PC-3 (cell line): ENCODE results near the gene OPRD1. TPM values are rescaled to one million over a fixed set of nuclear protein-coding genes. Genes with fewer than 3 reads are reported as not detected.

ENCODE experiments used
- ATAC-seq: fragments of 200-7000 bp; cut with Tn5 transposase; 2 replicates; pipeline ENCODE4 v1.9.1; 2020; ENCODE audit warnings: mild to moderate bottlenecking, moderate library complexity
- BruUV-seq: library from RNA; stranded (reverse); fragments of 400-500 nt; replicated peaks from 2 replicates; lab custom pipeline; 2021; lab: Mats Ljungman, UMichigan
- CTCF ChIA-PET: fragments of 300-600 bp; sonication (Branson Sonifier 250); formaldehyde crosslinking; loops from one replicate; lab custom pipeline; 2022; ENCODE audit warnings: antibody characterized with exemption; lab: Charles Lee
- POLR2A ChIA-PET: fragments of 300-600 bp; sonication (Branson Sonifier 250); formaldehyde crosslinking; loops from one replicate; lab custom pipeline; 2022; ENCODE audit warnings: antibody characterized with exemption; ENCODE audit not compliant: unreplicated experiment; lab: Charles Lee
- DNase-seq: peaks from one replicate; pipeline ENCODE4 v3.0.0-alpha.2; 2015
- H2AFZ ChIP-seq: fragments of 300-600 bp; sonication (generic); 2 replicates; pipeline ENCODE4 v1.6.0; 2016; ENCODE audit warnings: antibody characterized with exemption, low read length
- H3F3A ChIP-seq: fragments of 300-600 bp; sonication (generic); one replicate; pipeline ENCODE4 v1.6.0; 2017; ENCODE audit warnings: antibody characterized with exemption, low read length, control low read depth, mild to moderate bottlenecking; ENCODE audit not compliant: unreplicated experiment
- H3K27ac ChIP-seq: fragments of 300-600 bp; sonication (generic); 2 replicates; pipeline ENCODE4 v1.5.1; 2016; ENCODE audit warnings: mild to moderate bottlenecking, low read length
- H3K27me3 ChIP-seq: fragments of 300-600 bp; sonication (generic); 2 replicates; pipeline ENCODE4 v1.6.1; 2016; ENCODE audit warnings: low read length, mixed read lengths
- H3K36me3 ChIP-seq: fragments of 300-600 bp; sonication (generic); 2 replicates; pipeline ENCODE4 v1.6.1; 2016; ENCODE audit warnings: low read depth, mixed run types, low read length, mixed read lengths
- H3K4me1 ChIP-seq: fragments of 300-600 bp; sonication (generic); 2 replicates; pipeline ENCODE4 v1.5.1; 2016; ENCODE audit warnings: low read length; ENCODE audit not compliant: insufficient read depth
- H3K4me2 ChIP-seq: fragments of 300-600 bp; sonication (generic); 2 replicates; pipeline ENCODE4 v1.6.0; 2016; ENCODE audit warnings: low read length
- H3K4me3 ChIP-seq: fragments of 300-600 bp; sonication (generic); 2 replicates; pipeline ENCODE4 v1.5.1; 2016; ENCODE audit warnings: mild to moderate bottlenecking, low read length, mixed read lengths
- H3K79me2 ChIP-seq: fragments of 300-600 bp; sonication (generic); 2 replicates; pipeline ENCODE4 v1.6.1; 2017; ENCODE audit warnings: low read length, mixed read lengths
- H3K9ac ChIP-seq: fragments of 300-600 bp; sonication (generic); 2 replicates; pipeline ENCODE4 v1.6.0; 2016; ENCODE audit warnings: mild to moderate bottlenecking, low read length
- H3K9me2 ChIP-seq: fragments of 300-600 bp; sonication (generic); replicated peaks from 2 replicates; pipeline ENCODE4 v1.6.1; 2016; ENCODE audit warnings: mixed run types, low read length, mixed read lengths
- H3K9me3 ChIP-seq: fragments of 300-600 bp; sonication (generic); 2 replicates; pipeline ENCODE4 v1.6.1; 2016; ENCODE audit warnings: low read length, mixed read lengths
- H4K20me1 ChIP-seq: fragments of 300-600 bp; sonication (generic); 2 replicates; pipeline ENCODE4 v1.6.1; 2016; ENCODE audit warnings: low read length, mixed read lengths
- EZH2 ChIP-seq: fragments of 300-600 bp; sonication (generic); IDR thresholded peaks from one replicate; pipeline ENCODE4 v1.6.1; 2017; ENCODE audit warnings: antibody characterized with exemption, mild to moderate bottlenecking, low read length; ENCODE audit not compliant: unreplicated experiment
- EZH2phosphoT487 ChIP-seq: fragments of 300-600 bp; sonication (generic); IDR thresholded peaks from 2 replicates; pipeline ENCODE4 v1.6.1; 2018; ENCODE audit warnings: mild to moderate bottlenecking, antibody characterized with exemption, low read length, borderline replicate concordance
- intact Hi-C: fragments of 100-400 bp; cut with micrococcal nuclease; formaldehyde crosslinking; loops from 2 replicates; pipeline ENCODE4 v1.9.0; 2023
- total RNA-seq: library from RNA; depleted of rRNA; stranded (reverse); fragments of >200 nt; gene quantifications from 2 replicates; pipeline ENCODE4 v1.2.3, GENCODE V29; 2014
- TF ChIP-seq, protein P1 (sequence below): fragments of 300-600 bp; sonication (generic); conservative IDR thresholded peaks from 2 replicates; pipeline ENCODE4 v1.5.1; 2017; ENCODE audit warnings: antibody characterized with exemption, low read depth, mild to moderate bottlenecking, low read length

Gene OPRD1
- total RNA-seq, 1 experiment from 2014 or later = not detected

GRCh38 chr1:28779751-28780408 lies 32.1 kb upstream of the OPRD1 start:
- DNase-seq (no peak), ATAC-seq (no peak)
- no peak overlapping the region for H3K9ac ChIP-seq
- no peaks in the 10 kb centered on the region for H3K4me1 ChIP-seq
- H3K9me3 ChIP-seq = no peaks in the 10 kb centered on the region
- no peaks in the 10 kb centered on the region for H3F3A ChIP-seq
- H2AFZ ChIP-seq = no peak overlapping the region
- ChIA-PET POLR2A (no interaction called here), CTCF (interaction anchor here (0.6 kb wide), 1 partner anchor 137 kb away, joined by 22 read pairs; no protein-coding TSS in a partner anchor)
- H3K79me2 ChIP-seq = no peaks in the 10 kb centered on the region
- H3K4me2 ChIP-seq = no peak overlapping the region
- H3K27ac ChIP-seq = no peak overlapping the region
- H3K9me2 ChIP-seq = no peaks in the 10 kb centered on the region
- no TSS peak for BruUV-seq
- no peaks in the 10 kb centered on the region for H3K36me3 ChIP-seq
- no peak for TF ChIP-seq EZH2phosphoT487
- TF ChIP-seq EZH2 = no peak
- TF ChIP-seq, protein P1, sequence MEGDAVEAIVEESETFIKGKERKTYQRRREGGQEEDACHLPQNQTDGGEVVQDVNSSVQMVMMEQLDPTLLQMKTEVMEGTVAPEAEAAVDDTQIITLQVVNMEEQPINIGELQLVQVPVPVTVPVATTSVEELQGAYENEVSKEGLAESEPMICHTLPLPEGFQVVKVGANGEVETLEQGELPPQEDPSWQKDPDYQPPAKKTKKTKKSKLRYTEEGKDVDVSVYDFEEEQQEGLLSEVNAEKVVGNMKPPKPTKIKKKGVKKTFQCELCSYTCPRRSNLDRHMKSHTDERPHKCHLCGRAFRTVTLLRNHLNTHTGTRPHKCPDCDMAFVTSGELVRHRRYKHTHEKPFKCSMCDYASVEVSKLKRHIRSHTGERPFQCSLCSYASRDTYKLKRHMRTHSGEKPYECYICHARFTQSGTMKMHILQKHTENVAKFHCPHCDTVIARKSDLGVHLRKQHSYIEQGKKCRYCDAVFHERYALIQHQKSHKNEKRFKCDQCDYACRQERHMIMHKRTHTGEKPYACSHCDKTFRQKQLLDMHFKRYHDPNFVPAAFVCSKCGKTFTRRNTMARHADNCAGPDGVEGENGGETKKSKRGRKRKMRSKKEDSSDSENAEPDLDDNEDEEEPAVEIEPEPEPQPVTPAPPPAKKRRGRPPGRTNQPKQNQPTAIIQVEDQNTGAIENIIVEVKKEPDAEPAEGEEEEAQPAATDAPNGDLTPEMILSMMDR = no peak
- H3K4me3 ChIP-seq = no peak overlapping the region
- H3K27me3 ChIP-seq = no peaks in the 10 kb centered on the region
- no peaks in the 10 kb centered on the region for H4K20me1 ChIP-seq
- intact Hi-C loops = no loop called here

DNA sequence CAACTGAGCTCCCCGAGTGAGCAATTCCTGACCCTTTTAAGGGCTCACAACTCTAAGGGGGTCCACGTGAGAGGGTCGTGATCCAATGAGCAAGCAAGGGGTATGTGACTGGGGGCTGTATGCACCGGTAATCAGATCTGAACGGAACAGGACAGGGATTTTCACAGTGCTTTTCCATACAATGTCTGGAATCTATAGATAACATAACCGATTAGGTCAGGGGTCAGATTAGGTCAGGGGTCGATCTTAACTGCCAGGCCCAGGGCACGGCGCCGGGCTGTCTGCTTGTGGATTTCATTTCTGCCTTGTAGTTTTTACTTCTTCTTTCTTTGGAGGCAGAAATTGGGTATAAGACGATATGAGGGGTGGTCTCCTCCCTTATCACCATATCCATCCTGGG lies 30.7 kb upstream of the OPRD1 start:
- Histone ChIP-seq H4K20me1 (no peaks in the 10 kb centered on the region), H3F3A (no peaks in the 10 kb centered on the region), H3K4me2 (no peak overlapping the region), H3K9me2 (no peaks in the 10 kb centered on the region), H3K9me3 (no peaks in the 10 kb centered on the region), H2AFZ (no peak overlapping the region), H3K4me1 (no peaks in the 10 kb centered on the region), H3K36me3 (no peaks in the 10 kb centered on the region), H3K27ac (no peak overlapping the region), H3K79me2 (no peaks in the 10 kb centered on the region), H3K4me3 (no peak overlapping the region), H3K27me3 (no peaks in the 10 kb centered on the region), H3K9ac (no peak overlapping the region)
- TF ChIP-seq EZH2 = no peak
- TF ChIP-seq, protein P1 = no peak
- no peak for TF ChIP-seq EZH2phosphoT487
- ATAC-seq (no peak), DNase-seq (no peak)
- ChIA-PET POLR2A (no interaction called here), CTCF (no interaction called here)
- BruUV-seq = no TSS peak
- intact Hi-C loops = no loop called here

DNA sequence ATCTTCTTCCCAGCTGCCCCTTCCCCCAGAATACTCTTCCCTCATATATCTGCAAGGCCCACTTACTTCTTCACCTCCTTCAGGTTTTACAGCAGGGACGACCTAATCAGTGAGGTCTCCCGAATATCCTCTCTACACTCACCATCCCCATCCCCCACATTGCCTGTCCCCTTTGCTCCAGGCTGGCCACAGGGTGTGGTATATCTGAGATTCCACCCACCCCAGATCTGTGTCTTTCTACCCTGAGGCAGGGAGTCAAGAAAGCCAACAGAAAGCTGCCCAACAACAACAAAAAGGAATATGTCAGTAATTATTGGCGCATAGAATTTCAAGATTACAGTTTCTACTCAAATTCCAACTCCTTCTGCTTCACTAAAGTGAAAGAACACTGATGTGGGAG lies 30.0 kb upstream of the OPRD1 start:
- no peak for TF ChIP-seq EZH2phosphoT487
- TF ChIP-seq, protein P1 = no peak
- TF ChIP-seq EZH2 = no peak
- no peak overlapping the region for H3K4me2 ChIP-seq
- DNase-seq (no peak), ATAC-seq (no peak)
- intact Hi-C loops = no loop called here
- no peak overlapping the region for H2AFZ ChIP-seq
- no peak overlapping the region for H3K27ac ChIP-seq
- POLR2A ChIA-PET = no interaction called here
- no peaks in the 10 kb centered on the region for H4K20me1 ChIP-seq
- no peak overlapping the region for H3K4me3 ChIP-seq
- no peaks in the 10 kb centered on the region for H3K9me2 ChIP-seq
- H3F3A ChIP-seq = no peaks in the 10 kb centered on the region
- no peaks in the 10 kb centered on the region for H3K9me3 ChIP-seq
- CTCF ChIA-PET = interaction anchor here (0.6 kb wide), 1 partner anchor 94 kb away, joined by 4 read pairs; no protein-coding TSS in a partner anchor
- no peaks in the 10 kb centered on the region for H3K27me3 ChIP-seq
- no TSS peak for BruUV-seq
- H3K9ac ChIP-seq = no peak overlapping the region
- no peaks in the 10 kb centered on the region for H3K79me2 ChIP-seq
- H3K36me3 ChIP-seq = no peaks in the 10 kb centered on the region
- H3K4me1 ChIP-seq = no peaks in the 10 kb centered on the region
